Stimulated activated CD8-positive, alpha-beta memory T cell treated with anti-CD3 and anti-CD28 coated beads, Interleukin-15, amount 100 ng/mL, for 48 hours (primary cell): Measurements from ENCODE around the gene MFSD2A.
"Not testable (repeated sequence)": the region's sequence is repeated elsewhere in the genome, so short reads cannot be mapped to it uniquely, and the experiment has no call there.

Source experiments
- DNase-seq, 2 donors: peaks; one replicate each; pipeline ENCODE4 v3.0.0-alpha.2; 2020; ENCODE audit warnings: low read depth in 2 of 2

MFSD2A gene

DNA sequence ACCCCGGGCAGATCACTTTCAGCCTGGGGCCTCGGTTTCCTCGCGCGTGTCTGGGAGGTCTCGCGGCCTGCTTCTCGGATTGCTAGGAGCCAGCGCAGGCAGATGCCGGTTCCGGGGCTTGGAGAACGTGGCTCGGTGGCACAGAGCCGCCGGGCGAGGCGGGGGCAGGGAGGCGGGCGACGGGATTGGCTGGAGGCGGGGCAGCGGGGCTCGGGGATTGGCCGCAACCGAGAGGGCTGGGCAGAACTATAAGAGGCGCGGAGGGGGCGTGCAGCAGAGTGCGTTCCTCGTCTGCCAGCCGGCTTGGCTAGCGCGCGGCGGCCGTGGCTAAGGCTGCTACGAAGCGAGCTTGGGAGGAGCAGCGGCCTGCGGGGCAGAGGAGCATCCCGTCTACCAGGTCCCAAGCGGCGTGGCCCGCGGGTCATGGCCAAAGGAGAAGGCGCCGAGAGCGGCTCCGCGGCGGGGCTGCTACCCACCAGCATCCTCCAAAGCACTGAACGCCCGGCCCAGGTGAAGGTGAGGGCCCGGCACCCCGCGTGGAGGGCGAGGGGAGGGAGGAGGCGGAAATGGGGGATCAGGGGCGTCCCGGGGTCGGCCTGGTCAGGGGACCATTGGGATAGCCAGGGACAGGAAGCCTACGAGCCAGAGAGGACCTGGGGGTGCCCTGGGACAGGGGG lies at the start of gene MFSD2A:
TSS of gene MFSD2A (plus strand) at position 276 of the 677 bp plus-strand sequence. CDS start at position 424, 148 bp downstream.
- peak; percentile 89 to 91 for DNase-seq

DNA sequence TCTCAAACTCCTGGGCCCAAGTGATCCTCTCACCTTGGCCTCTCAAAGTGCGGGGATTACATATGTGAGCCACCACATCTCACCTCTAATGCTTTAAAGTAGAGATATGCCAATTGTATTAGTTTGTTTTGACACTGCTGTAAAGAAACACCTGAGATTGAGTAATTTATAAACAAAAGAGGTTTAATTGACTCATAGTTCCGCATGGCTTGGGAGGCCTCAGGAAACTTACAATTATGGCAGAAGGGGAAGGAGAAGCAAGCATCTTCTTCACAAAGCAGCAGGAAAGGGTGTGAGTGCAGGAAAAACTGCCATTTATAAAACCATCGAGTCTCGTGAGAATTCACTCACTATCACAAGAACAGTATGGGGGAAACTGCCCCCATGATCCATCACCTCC lies 49.8 kb upstream of the MFSD2A start:
- DNase-seq, result no peak

DNA sequence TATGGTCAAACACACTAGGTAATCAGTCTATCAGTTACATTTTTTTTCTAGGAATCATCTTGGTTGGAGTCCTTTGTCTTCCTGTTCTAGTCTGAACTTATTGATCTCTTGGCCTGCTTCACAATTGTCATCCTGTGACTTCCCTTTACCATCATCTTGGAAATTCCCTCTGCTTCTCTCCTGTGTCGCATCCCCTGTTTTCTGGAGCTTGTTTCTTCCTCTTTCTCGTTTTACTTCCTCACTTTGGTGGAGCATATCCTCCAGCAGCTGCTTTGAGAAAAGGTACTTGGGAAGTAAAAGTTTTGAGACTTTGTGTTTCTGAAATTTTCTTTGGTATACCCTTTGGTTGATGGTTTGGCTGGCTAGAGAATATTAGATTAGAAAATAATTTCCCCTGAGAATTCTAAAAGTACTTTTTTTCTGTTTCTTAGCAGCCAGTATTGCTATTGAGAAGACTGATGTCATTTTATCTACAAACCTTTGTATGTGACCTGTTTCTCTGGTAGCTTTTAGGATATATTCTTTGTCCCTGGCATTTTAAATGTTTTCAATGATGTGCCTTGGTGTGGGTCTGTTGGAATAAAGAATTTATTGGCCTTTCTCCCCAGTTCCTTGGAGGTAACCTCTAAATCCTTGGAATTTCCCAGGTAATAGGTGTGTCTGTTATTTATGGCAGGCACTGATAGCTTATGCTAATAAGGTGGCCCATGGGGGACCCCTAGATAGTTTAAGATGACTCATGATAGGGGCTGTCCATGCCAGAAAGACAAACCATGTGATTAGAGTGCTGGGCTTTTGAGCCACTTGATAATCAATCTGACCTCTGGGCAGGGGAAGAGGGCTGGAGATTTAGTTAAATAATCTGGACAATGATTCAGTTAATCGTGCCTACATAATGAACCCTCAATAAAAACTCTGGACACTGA lies 47.2 kb upstream of the MFSD2A start:
- DNase-seq, result no peak

DNA sequence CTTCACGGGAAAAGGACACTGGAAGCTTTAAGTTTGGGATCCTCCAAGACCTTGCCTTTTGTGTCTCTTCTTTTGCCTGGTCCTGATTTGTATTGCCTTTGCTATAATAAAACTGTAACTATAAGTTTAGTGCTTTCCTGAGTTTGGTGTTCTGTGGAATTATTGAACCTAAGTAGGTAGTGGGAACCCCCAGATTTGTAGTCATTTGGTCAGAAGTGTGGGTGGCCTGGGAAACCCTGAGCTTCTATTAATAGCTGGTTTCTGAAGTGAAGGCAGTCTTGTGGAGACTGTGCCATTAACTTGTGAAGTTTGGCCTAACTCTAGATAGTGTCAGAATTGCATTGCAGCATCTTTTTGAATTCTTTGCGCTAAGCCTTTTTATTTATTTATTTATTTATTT lies 46.4 kb upstream of the MFSD2A start:
- DNase-seq, result no peak

DNA sequence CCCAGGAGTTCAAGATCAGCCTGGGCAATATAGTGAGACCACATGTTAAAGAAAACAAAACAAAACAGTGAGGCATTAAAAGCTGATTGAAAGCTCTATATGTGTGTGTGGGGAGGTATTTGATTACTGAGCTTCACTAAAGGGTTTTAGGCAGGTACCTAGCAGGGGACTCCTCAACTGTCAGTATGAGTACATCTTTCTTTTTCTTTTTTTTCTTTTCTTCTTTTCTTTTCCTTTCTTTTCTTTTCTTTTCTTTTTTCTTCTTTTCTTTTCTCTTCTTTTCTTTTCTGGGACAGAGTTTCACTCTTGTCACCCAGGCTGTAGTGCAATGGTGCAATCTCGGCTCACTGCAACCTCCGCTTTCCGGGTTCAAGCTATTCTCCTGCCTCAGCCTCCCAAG lies 44.7 kb upstream of the MFSD2A start:
- no peak for DNase-seq

DNA sequence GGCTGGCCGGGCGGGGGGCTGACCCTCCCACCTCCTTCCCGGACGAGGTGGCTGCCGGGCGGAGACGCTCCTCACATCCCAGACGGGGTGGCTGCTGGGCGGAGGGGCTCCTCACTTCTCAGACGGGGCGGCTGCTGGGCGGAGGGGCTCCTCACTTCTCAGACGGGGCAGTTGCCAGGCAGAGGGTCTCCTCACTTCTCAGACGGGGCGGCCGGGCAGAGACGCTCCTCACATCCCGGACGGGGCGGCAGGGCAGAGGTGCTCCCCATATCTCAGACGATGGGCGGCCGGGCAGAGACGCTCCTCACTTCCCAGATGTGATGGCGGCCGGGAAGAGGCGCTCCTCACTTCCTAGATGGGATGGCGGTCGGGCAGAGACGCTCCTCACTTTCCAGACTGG lies 41.8 kb upstream of the MFSD2A start:
- not testable (repeated sequence) for DNase-seq

DNA sequence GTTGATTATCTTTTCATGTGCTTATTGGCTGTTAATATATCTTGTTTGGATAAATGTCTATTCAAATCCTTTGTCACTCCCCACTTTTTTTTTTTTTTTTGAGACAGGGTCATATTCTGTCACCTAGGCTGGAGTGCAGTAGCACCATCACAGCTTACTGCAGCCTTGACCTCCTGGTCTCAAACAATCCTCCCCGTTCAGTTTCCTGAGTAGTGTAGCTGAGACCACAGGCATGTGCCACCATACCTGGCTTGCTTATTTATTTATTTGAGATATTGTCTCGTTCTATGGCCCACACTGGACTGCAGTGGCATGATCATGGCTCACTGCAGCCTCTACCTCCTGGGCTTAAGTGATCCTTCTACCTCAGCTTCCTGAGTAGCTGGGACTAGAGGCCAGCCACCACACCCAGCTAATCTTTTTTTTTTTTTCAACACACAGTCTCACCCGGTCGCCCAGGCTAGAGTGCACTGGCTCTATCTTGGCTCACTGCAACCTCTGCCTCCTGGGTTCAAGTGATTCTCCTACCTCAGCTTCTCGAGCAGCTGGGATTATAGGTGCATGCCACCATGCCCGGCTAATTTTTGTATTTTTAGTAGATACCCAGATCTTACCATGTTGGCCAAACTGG lies 39.3 kb upstream of the MFSD2A start:
- no peak for DNase-seq

DNA sequence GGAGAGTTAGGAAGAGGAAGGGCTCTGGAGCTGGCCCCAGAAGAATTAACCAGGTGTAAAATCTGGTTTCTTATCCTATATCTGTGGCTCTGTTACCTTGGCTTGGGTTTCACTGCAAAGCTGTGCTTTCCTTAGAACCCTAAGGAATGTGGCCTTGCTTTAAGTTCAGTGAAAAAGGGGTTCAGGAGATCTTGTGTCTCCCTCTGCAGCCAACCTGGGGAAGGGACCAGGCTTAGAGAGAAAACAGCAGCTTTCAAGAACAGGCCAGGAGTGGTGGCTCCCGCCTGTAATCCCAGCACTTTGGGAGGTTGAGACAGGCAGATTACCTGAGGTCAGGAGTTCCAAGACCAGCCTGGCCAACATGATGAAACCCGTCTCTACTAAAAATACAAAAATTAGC lies 37.1 kb upstream of the MFSD2A start:
- DNase-seq, result no peak

DNA sequence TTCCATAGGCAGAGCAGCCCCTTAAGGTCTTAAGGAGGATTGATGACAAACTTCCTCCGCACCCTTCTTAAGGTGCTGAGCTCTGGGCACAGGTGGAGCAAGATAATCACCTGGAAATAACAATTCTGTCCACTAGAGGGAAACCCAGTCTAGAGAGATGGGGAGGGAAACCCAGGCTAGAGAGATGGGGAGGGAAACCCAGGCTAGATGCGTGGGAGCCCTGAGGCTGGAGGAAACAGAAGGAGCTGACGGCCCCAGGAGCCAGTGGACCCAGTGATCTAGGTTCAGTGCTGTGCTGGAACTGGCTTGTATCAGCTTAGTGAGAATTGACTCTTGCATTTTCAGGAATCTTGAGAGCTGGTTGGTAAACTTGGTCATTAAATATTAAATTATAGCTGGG lies 35.4 kb upstream of the MFSD2A start:
- DNase-seq, result peak in 1 of 2 donors; percentile 25

DNA sequence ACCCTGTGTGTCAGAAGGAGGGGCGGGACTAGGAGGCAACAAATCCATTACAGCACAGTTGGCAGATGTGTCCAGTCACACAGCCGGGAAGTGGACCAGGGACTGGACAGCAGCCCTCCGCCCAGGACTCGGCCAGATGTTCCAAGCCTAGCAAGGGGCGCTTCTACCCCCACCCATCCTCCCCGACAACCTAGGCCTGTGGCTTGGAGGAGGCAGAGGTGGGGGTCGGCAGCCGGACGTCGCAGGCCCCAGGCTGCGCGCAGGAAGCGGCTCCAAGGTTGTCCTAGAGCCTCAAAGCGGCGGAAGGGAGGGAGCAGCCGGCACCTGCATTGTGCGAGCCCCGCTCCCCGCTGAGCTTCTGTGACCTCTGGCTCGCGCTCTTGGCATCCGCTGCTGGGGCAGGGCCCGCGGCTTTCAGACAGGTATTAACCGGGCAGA lies 32.7 kb upstream of the MFSD2A start:
- DNase-seq, result no peak

DNA sequence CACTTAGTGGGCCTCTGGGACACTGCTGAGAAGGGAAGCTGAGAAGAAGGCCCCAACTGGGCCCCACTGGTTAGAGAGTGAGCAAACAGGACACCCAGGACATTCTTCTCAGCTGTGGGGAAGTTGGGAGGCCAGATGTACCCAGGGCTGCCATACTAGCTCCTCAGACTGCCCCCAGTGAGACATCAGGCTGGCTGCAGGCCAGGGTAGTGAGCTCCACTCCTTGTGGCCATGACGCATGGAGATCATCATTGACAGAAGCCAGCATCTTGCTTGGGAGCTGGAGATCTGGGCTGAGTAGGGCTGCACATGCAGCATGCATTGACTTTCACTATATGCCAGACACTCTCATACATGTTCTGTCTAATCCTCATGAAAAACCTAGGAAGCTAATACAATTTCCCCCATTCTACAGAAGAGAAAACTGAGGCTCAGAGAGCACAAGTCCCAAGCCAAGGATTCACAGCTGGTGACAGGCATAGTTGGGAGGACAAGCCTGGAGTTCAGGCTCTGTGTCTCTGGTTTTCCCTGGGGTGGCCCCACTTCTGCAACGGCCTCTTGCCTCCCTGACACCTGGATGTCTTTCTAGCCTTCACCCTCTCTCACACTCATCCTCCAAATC lies 29.1 kb upstream of the MFSD2A start:
- no peak for DNase-seq

DNA sequence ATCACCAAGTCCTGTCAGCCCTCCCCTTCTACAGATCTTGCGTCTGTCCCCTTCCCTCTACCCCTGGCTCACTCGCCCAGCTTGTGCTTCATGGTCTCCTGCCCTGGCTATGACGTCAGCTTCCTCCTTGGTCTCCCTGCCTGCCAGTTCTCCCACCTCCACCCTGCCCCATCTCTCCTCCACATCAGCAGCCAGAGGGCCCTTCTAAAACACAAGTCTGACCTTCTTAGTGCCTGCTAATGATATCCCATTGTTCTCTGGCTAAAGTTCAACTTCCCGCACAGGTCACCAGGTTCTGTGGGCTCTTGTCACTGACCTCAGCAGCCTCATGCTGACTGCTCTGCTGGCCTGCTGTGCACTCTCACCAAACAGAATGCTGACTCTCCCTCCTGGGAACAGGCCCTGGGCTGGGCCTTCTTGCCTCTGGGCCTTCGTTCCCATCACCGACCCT lies 28.6 kb upstream of the MFSD2A start:
- DNase-seq, result no peak

DNA sequence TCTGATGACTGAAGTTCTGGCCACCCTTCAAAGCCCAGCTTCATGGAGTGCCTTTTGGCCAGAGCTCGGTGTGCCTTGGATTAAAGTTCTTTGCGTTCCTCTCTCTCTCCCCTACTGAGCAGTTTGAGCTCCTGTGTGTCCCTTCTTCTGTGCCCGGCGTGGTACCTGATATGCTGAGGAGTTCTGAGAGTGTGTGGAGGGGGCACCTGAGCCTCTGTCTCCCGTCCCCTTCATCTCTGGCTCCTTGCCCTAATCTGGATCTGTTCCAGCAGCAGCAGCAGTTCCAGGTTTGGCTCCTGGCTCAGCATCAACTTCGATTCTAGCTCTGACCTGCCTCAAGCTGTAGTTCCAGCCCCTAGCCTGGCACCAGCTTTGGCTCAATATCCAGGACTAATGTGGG lies 28.1 kb upstream of the MFSD2A start:
- no peak for DNase-seq

DNA sequence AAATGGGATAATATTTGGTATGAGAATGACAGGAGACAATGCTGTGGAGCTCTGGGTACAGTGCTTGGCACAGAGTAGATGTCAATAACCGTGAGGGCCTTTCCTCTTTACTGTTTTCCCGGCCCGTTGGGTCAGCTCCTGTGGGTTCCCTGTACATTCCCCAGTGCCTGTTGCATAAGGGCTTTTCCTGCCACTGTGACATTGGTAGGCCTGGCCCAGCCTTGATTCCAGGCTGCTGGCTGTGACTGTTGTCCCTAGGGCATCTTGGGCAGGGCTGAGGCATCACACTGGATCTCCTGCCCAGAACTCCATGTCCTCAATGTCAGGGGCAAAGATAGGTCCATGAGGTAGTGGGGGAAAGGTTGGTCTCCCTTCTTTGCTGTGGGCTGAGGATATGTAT lies 27.4 kb upstream of the MFSD2A start:
- DNase-seq, result no peak

DNA sequence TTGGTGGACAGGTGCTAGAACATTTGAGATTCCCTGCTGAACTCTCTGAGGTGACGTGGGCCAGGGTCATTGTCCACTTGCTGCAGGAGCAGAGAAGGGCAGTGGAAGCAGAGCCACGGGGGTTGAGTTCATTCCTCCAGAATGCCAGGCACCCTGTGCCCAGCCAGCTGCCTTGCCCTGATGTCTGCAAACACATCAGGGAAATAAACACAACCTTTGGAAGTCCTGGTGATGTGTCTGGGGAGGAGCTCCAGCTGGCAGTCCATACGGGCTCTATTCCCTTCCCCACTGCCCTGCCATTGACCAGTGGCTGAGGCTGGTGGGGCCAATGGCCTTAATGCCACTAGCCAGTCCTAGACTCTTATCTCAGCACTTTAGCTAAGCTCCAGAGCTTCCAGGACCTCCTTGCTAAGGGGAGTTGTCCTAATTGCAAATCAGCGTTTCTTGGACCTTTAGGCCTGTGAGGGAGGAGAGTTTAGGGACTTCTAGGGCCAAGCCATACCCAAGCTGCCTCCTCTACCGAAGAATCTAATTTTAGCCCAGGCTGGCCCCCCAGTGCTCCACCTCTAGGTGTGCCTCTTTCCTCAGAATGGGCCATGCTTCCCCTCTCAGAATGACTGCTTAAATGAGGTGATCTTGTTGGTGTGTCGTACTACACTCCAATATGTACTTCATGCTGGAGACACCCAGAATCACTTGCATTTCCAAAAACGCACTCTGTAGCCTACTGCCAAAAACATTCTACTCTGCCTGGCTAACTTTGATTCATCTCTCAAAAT lies 25.9 kb upstream of the MFSD2A start:
- DNase-seq, result no peak

DNA sequence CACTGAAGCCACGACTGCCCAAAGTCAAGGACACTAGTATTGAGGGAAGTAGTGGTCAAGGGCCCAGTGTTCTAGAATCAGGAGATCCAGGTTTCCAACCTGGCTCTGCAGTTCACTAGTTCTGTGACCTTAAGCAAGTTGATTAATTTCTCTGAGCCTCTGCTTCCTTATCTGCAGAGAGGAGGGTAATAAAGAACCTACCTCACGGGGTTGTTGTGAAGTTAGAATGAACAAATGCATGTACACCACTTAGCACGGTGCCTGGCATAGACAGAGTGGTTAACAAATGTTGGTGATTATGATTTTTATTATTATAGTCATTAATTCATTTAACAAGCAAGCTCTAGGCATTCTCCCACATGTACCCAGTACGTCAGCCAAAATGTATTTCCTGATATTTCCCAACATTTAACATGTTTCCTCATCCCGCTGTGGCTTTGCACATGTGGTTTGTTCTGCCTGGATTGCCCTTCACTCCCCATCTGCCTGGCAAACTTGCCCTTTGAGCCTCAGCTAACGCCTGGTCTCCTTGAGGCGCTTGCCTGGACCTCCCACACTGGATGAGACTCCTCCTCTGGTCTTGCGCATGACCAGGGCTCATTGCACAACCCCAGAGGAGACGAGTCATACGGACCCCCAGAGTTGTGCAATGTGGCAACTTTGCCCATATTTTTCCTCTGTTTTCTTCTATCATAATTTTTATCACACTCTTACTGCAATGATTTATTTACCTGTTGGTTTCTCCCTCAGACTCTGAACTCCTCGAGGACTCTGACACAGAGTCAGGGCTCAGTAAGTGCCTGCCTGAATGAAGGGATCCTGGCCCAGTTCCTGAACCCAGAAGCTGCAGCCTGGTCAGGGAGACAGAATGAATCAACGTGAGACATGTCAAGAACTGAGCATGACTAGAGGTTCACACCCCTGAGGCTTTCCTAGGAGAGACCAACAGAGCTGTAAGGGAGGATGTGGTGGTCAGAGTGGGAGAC lies 20.7 kb upstream of the MFSD2A start:
- no peak for DNase-seq

DNA sequence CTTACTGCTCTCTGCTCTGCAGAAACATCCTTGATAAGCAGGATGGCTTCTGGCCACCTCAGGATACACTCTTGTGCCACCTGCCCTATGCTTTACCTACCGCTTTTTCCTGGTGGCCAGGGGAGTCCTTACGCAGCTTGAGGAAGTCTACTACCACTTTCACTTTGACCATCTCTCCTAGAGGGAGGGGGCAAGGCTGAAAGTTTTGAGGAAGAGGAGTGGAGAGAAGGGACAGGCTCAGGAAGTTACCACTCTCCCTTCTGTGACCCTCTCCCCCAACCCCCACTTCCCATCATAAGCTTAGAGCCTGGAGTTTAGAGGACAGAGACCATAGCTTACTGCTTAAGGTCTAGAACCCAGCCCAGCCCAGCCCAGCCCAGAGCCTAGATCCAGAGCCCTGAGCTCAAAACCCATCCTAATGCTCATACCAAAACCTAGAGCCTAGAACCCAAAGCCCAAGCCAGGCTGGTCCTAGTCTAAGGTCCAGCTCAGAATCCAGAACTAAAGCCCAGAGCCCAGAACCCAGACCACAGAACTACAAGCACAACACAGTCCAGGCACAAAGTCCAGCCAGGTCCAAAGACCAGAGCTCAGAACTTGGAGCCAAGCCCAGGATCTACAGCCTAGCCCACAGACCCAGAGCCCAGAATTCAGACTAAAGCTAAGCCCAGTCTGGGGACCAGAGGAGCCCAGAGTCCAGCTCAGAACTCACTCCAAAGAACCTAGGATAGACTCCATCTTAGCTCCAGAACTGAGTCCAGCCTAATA lies 18.0 kb upstream of the MFSD2A start:
- DNase-seq, result no peak

DNA sequence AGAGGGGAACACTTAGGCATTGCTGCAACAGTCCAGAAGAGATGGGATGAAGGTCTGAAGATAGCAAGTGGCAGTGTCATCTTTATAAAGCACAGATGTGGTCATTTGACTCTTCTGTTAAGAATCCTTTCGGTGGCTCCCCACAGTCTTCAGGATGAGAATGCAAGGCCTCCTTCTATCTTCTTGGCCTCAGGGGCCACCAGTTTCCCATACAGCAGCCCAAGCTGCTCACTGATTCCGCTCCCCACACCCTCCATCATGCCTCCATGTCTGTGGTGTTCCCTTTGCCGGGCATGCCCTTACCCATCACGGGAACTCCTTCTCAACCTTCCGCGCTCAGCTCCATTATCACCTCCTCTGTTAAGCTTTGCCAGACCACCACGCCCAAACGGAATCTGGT lies 16.1 kb upstream of the MFSD2A start:
- no peak for DNase-seq

DNA sequence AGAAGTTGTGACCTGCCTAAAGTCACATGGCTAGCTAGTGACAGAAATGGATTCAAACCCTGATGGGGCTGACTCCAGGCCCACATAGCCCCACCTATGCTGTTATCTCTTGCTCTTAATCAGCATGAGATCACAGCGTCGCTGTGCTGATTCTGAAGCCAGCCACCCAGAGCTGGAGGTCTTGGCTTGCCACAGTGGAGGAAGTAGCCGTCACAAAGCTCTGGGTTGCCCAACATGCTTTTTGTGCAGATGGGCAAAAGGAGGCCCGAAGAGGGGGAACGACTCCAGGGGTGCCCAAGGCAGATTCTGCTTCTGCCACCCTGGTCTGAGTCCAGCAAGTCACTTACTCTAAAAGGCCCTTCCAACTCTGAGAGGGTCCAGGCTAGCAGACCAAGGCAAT lies 14.7 kb upstream of the MFSD2A start:
- DNase-seq, result no peak
